NCI-H1105 treated with DMSO at 0.1 percent for 48 hours (cell line): ENCODE results near the gene FOXL2.
"Not testable (repeated sequence)": the region's sequence is repeated elsewhere in the genome, so short reads cannot be mapped to it uniquely, and the experiment has no call there.

ENCODE experiments used
- DNase-seq: peaks from one replicate; lab custom pipeline; 2025; lab: John Stamatoyannopoulos, UW

FOXL2 gene

GRCh38 chr3:138933068-138933668 is 13.8 kb downstream of the FOXL2 start:
- DNase-seq = no peak

- DNase-seq = no peak
Measured at GRCh38 chr3:138928727-138929372, 18.1 kb downstream of the FOXL2 start.

GRCh38 chr3:138923531-138923994 is 23.4 kb downstream of the FOXL2 start:
- DNase-seq = peak; percentile 85

GRCh38 chr3:138922400-138922799 is 24.5 kb downstream of the FOXL2 start:
- DNase-seq = not testable (repeated sequence)

- DNase-seq = no peak
Measured at GRCh38 chr3:138921316-138922292, 25.3 kb downstream of the FOXL2 start.

GRCh38 chr3:138919325-138919724 is 27.6 kb downstream of the FOXL2 start:
- no peak for DNase-seq

- no peak for DNase-seq
Measured at GRCh38 chr3:138916824-138917223, 30.1 kb downstream of the FOXL2 start.

GRCh38 chr3:138915503-138916498 is 31.1 kb downstream of the FOXL2 start:
- DNase-seq = peak; percentile 93

GRCh38 chr3:138914870-138915502 is 32.0 kb downstream of the FOXL2 start:
- DNase-seq = no peak

- no peak for DNase-seq
Measured at GRCh38 chr3:138913766-138914165, 33.2 kb downstream of the FOXL2 start.

- DNase-seq = no peak
Measured at GRCh38 chr3:138912237-138912636, 34.7 kb downstream of the FOXL2 start.

GRCh38 chr3:138911621-138912020 is 35.3 kb downstream of the FOXL2 start:
- DNase-seq = no peak

- DNase-seq = no peak
Measured at GRCh38 chr3:138909904-138910303, 37.0 kb downstream of the FOXL2 start.

- DNase-seq = no peak
Measured at GRCh38 chr3:138908846-138909245, 38.1 kb downstream of the FOXL2 start.

- no peak for DNase-seq
Measured at GRCh38 chr3:138907539-138907938, 39.4 kb downstream of the FOXL2 start.

GRCh38 chr3:138902171-138902570 is 44.8 kb downstream of the FOXL2 start:
- no peak for DNase-seq

- no peak for DNase-seq
Measured at GRCh38 chr3:138901567-138901966, 45.4 kb downstream of the FOXL2 start.

GRCh38 chr3:138899351-138899991 is 47.5 kb downstream of the FOXL2 start:
- no peak for DNase-seq

GRCh38 chr3:138898708-138899107 is 48.2 kb downstream of the FOXL2 start:
- no peak for DNase-seq

GRCh38 chr3:138898301-138898700 is 48.6 kb downstream of the FOXL2 start:
- no peak for DNase-seq
